GM12874 (cell line): Measurements from ENCODE around the gene CCRL2.
A peak's percentile ranks its signal among the peaks of the same experiment; 100 is the strongest.

ENCODE experiments used
- CTCF ChIP-seq: IDR thresholded peaks from 2 replicates; pipeline ENCODE4 v1.5.1; 2011; ENCODE audit warnings: low read depth, mild to moderate bottlenecking, control low read depth, low read length, moderate library complexity; ENCODE audit not compliant: insufficient read depth

Gene CCRL2

GRCh38 chr3:46365737-46366524 lies 41.1 kb upstream of the CCRL2 start:
- no peak for TF ChIP-seq CTCF

- no peak for TF ChIP-seq CTCF
Observed at GRCh38 chr3:46367811-46368210, 39.2 kb upstream of the CCRL2 start.

GRCh38 chr3:46368569-46368968 lies 38.5 kb upstream of the CCRL2 start:
- TF ChIP-seq CTCF, result peak; percentile 74

- no peak for TF ChIP-seq CTCF
Observed at GRCh38 chr3:46369151-46369550, 37.9 kb upstream of the CCRL2 start.

GRCh38 chr3:46369675-46370132 lies 37.4 kb upstream of the CCRL2 start:
- no peak for TF ChIP-seq CTCF

GRCh38 chr3:46370839-46371518 lies 36.1 kb upstream of the CCRL2 start, which contains the start of gene CCR5:
TSS of gene CCR5 (plus strand) at chr3:46370946. CDS start at chr3:46372903, 1,957 bp downstream.
- TF ChIP-seq CTCF, result no peak

- TF ChIP-seq CTCF, result no peak
Observed at GRCh38 chr3:46371519-46372340, 35.3 kb upstream of the CCRL2 start.
